Astrocyte (in vitro differentiated cells and primary cell): Measurements from ENCODE around the gene CWH43.

Source experiments
- CTCF ChIP-seq: IDR thresholded peaks from 2 replicates; pipeline ENCODE4 v1.5.1; 2011; ENCODE audit warnings: low read depth, mild to moderate bottlenecking, inconsistent platforms, low read length, moderate library complexity; ENCODE audit not compliant: insufficient read depth
- EZH2 ChIP-seq: IDR thresholded peaks from 2 replicates; pipeline ENCODE4 v1.6.1; 2012; ENCODE audit warnings: mild to moderate bottlenecking, low read length, inconsistent platforms; ENCODE audit not compliant: insufficient read depth

DNA sequence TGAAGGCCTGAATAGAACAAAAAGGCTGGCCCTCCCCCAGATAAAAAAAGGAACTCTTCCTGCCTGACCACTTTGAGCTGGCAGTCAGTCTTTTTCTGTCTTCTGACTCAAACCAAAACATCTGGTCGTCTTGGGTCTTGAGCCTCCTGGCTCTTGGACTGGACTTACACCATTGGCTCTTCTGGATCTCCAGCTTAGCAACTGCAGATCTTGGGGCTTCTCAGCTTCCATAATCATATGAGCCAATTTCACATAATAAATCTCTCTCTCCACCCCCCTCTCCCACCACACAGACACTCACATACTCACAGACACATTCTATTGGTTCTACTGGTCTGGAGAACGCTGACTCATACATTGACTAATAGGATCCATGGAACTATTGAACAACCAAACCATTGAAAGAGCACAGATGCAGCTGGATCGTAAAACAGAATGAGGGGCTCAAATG is 15.6 kb upstream of the CWH43 start:
- no peak for TF ChIP-seq EZH2
- TF ChIP-seq CTCF: no peak
